Rectal smooth muscle tissue (tissue), 1 donor: ENCODE measurements around the gene NLRP6.
A peak's percentile ranks its signal among the peaks of the same experiment; 100 is the strongest.
"Not testable (repeated sequence)": the region's sequence is repeated elsewhere in the genome, so short reads cannot be mapped to it uniquely, and the experiment has no call there.

Source experiments
- H3K27ac ChIP-seq: one replicate; pipeline ENCODE4 v1.7.0; 2013; ENCODE audit warnings: low read depth, low read length, inconsistent platforms
- H3K27me3 ChIP-seq: one replicate; pipeline ENCODE4 v1.7.0; 2013; ENCODE audit warnings: low read length; ENCODE audit not compliant: control insufficient read depth, insufficient read depth
- H3K36me3 ChIP-seq: one replicate; pipeline ENCODE4 v1.7.0; 2013; ENCODE audit warnings: low read length; ENCODE audit not compliant: control insufficient read depth, insufficient read depth
- H3K4me1 ChIP-seq: one replicate; pipeline ENCODE4 v1.7.0; 2013; ENCODE audit warnings: low read length; ENCODE audit not compliant: control insufficient read depth, insufficient read depth
- H3K4me3 ChIP-seq: one replicate; pipeline ENCODE4 v1.7.0; 2013; ENCODE audit warnings: low read length
- H3K9ac ChIP-seq: one replicate; pipeline ENCODE4 v1.7.0; 2013; ENCODE audit warnings: low read length

Gene NLRP6

DNA sequence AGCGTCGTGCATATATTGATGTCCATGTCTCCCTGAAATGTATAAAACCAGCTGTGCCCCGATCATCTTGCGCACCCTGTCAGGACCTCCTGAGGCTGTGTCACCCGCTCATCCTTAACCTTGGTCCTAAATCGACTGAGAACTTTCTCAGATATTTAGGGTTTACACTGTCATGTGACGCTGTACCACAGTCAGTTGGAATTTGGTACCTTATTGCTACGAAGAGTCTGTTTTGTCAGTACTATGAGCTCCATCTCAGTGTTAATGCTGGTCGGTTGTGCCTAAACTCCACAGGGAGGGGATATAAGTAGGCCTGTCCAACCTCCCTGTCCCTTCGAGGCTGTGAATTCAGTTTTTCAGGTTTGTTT is 27.6 kb downstream of the NLRP6 start:
- Histone ChIP-seq H3K9ac (no peak overlapping the region), H3K4me3 (no peak overlapping the region), H3K36me3 (no peaks in the 10 kb centered on the region), H3K4me1 (no peaks in the 10 kb centered on the region), H3K27me3 (no peaks in the 10 kb centered on the region), H3K27ac (no peak overlapping the region)

DNA sequence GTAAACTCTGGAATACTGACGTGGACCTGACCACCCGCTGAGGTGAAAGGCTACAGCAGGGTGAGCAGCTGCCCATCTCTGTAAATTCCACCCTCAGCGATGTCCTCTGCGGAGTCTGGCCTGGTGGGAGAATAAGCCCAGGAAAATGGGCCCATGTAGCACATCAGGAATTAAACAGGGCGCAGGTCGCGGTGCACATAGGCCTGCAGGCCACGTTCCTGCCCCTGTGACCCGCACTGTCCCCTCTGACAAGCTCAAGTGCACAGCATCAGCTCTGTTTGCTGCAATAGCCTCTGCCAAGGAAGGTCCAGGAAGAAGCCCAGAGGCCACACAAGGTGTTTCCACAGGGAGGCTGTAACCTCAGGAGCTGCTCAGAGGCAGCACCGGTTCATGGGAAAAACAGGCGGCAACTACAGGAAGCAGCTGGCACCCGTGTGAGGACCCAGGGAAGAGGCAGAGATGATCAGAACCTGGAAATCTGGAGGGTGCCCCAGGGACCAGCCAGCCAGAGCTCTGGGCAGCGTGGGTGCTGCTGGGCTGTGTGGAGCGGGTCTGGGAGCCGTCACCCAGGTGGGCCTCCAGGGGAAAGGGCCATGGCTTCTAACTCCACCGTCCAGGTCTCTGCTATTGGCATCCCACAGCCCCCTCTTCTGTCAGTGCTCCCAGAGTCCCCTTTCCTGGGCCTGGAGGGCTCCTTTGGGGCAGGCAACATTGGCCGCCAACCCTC is 28.6 kb downstream of the NLRP6 start:
- Histone ChIP-seq H3K27ac (no peak overlapping the region), H3K4me1 (no peaks in the 10 kb centered on the region), H3K36me3 (no peaks in the 10 kb centered on the region), H3K9ac (no peak overlapping the region), H3K4me3 (no peak overlapping the region), H3K27me3 (no peaks in the 10 kb centered on the region)

DNA sequence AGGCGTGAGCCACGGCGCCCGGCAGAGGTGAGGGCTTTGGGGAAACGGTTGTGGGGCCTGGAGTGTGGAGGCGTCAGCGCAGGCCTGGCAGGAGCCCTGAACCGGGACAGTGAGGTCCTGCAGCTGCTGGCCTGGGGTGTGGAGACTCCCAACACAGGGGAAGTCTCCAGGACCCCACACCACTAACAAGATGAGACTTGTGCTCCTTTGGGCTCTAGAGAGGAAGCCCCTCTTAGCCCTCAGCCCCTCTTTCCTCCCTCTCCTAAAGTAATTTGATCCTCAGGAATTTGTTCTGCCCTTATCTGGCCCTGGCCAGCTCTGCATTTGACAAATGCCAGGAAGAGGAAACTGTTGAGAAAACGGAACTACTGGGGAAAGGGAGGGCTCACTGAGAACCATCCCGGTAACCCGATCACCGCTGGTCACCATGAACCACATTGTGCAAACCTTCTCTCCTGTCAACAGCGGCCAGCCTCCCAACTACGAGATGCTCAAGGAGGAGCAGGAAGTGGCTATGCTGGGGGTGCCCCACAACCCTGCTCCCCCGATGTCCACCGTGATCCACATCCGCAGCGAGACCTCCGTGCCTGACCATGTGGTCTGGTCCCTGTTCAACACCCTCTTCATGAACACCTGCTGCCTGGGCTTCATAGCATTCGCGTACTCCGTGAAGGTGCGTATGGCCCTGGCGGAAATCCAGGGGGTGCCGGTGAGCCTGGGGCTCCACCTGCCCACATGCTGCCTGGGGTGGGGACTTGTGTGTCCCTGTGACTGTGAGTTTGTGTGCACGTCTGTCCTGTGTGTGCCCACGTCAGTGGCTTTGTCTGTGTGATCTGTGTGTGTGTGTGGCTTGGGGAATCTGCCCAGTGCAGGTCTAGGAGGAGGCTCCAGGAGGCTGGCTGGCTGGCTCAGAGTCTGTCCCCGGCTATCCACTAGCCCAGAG is 29.8 kb downstream of the NLRP6 start, which contains the start of gene IFITM2:
Gene IFITM2 (plus strand): TSS at position 51 of the 943 bp plus-strand sequence. CDS start 377 bp downstream, at position 428.
- H3K36me3 ChIP-seq, H3K27me3 ChIP-seq, H3K4me1 ChIP-seq: not testable (repeated sequence)
- Histone ChIP-seq H3K4me3 (peak within 1 kb of the TSS; percentile 65), H3K9ac (peak within 1 kb of the TSS; percentile 11), H3K27ac (peak within 1 kb of the TSS; percentile 59)

DNA sequence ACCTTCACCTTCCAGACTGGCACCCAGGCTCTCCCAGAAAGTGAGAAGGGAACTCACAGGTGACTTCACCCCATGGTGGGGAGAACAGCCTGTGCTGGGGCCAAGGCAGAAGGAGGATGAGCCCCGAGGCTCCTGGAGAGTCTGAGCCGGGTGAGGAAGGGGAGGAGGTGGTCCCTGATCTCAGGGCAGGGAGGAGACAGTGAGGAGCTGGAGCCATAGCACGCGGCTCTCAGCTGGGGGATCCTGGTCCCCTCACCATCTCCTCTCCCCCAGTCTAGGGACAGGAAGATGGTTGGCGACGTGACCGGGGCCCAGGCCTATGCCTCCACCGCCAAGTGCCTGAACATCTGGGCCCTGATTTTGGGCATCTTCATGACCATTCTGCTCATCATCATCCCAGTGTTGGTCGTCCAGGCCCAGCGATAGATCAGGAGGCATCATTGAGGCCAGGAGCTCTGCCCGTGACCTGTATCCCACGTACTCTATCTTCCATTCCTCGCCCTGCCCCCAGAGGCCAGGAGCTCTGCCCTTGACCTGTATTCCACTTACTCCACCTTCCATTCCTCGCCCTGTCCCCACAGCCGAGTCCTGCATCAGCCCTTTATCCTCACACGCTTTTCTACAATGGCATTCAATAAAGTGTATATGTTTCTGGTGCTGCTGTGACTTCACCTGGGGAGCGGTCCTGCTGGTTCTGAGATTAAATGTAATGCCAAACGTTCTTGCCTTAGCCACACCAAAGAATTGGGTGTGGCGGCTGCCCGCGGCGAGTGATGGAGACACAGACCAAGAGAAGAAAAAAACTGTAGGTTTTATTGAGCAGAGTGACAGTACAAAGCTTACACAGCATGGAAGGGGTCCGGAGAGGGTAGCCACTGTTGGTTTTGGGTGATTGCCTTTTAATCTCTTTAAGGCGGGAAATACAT is 30.8 kb downstream of the NLRP6 start:
- Histone ChIP-seq H3K9ac (peak overlapping the region; percentile 16), H3K27ac (peak overlapping the region; percentile 2), H3K4me3 (peak overlapping the region; percentile 65)
- H3K4me1 ChIP-seq, H3K36me3 ChIP-seq, H3K27me3 ChIP-seq: not testable (repeated sequence)

DNA sequence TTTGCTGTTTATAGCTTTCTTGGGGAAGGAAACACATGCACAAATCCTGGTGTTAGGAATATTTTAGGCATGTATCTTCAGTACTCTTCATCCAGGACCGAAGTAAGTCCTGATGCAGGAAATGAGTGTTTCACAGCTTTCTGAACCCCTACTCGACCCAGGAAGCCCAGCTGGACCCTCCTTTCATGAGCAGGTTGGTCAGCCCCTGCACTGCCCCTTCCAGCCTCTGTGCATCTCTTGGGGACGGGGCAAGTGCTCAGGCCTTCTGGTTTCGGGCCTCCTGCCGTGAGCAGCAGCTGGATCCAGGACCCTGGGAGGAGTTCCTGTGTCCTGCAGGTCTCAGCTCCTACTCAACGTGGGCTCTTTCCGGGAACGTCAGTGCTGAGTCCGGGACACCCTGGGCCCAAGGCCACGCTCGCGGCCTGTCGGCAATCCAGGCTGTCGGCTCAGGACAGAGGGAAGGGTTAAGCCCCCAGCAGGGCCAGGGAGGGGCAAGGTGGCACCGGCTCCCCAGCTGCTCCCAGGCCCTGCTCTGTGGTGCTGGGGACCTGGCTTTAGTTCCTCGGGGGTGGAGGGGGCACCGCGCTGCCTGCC is 31.9 kb downstream of the NLRP6 start:
- peak overlapping the region; percentile 65 for H3K4me3 ChIP-seq
- not testable (repeated sequence) for H3K4me1 ChIP-seq, H3K9ac ChIP-seq

DNA sequence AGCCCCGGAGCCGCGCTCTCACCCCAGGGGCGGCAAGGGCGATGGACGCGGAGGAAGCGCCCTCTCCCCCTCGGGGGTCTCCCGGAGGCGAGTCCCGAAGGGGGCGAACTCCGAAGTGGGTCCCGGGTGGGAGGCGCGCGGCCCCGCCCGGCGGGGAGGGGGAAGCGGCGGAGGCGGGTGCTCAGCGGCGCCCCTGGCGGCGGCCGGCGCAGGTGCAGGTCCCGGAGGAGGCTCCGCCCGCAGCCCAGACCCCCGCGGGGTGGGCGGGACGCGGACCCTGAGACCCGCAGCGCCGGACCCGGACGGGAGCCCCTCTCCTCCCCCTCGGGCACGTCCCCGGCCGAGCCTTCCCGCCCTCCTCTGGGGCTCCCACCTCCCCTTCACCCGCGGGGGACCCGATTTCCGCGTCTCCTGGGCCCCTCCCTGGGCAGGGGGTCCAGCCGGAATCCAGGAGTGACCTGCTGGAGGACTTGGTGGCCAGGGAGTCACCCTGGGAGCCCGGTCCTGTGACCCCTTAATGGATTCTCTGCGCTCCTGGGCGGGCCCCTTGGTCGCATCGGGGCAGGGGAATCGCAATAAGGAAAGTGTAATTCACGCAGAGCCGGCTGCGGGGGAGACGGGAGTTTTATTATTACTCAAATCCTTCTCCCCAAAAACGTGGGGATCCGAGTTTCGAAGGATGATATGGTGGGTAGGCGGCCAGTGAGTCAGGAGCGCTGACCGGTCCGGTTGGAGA is 33.0 kb downstream of the NLRP6 start:
- H3K27me3 ChIP-seq, H3K36me3 ChIP-seq, H3K9ac ChIP-seq, H3K4me1 ChIP-seq: not testable (repeated sequence)
- Histone ChIP-seq H3K27ac (peak overlapping the region; percentile 49), H3K4me3 (peak overlapping the region; percentile 52)

More for the DNA sequence above, 31.9 kb downstream of the NLRP6 start:
- H3K36me3 ChIP-seq, H3K27me3 ChIP-seq: not testable (repeated sequence)
- H3K27ac ChIP-seq, result peak overlapping the region; percentile 2

DNA sequence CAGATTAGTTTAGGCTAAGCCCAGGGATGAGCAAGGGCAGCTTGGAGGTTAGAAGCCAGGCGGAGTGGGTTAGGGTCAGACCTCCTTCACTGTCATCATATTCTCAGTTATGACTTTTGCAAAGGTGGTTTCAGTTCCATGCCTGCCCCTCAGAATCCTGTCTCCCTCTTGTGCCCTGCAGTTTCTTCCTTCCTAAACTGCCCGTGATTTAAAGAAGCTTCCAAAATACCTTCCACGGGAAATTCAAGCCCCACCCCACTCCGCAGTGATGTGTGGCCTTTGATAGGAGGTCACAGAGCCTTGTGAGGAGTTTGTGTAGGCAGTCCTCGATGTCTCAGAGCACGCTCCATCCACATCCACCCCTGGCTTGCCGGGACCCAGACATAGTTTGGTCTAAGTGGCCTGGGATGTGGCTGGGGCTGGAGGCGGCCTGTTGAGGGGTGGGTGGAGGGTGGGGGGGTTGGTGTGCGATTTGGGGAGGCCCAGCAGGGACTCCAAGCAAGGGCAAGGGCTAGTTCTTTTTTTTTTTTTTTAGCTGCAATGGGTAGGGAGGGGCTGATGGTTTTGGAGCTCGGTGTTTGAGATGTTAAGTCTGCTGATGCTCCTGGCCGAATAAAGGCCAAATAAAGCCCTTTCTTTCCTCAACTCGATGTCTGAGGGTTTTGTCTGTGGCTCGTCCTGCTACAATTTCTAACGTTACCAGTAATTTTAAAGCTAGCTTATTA is 34.0 kb downstream of the NLRP6 start:
- H3K9ac ChIP-seq, result no peak overlapping the region
- no peaks in the 10 kb centered on the region for H3K36me3 ChIP-seq
- H3K27ac ChIP-seq, result peak overlapping the region; percentile 66
- no peaks in the 10 kb centered on the region for H3K4me1 ChIP-seq
- H3K27me3 ChIP-seq, result peaks cover 6% of the 10 kb centered on the region
- H3K4me3 ChIP-seq, result peak overlapping the region; percentile 52

DNA sequence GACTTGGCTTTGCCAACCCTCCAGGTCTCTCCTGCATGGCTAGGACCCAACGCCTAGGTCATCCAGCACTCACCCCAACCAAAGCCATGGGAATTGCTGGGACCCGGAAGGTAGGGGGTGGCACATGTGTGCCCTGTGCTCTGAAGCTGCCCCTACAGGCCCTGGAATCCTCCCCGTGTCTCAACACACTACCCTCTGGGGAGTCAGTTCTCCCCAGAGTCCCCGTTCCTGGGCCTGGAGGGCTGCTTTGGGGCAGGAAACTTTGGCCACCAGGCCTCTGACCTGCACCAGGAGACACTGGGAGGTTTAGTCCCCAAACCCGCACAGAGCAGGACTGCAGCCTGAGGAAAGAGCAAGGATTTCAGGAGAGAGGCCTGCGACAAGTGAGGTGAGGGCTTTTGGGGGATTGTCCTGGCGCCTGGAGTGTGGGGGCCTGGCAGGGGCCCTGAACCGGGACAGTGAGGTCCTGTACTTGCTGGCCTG is 35.1 kb downstream of the NLRP6 start:
- Histone ChIP-seq H3K9ac (peak overlapping the region; percentile 61), H3K4me1 (no peaks in the 10 kb centered on the region), H3K4me3 (peak overlapping the region; percentile 79), H3K27me3 (peaks cover 6% of the 10 kb centered on the region), H3K27ac (peak overlapping the region; percentile 66), H3K36me3 (no peaks in the 10 kb centered on the region)

DNA sequence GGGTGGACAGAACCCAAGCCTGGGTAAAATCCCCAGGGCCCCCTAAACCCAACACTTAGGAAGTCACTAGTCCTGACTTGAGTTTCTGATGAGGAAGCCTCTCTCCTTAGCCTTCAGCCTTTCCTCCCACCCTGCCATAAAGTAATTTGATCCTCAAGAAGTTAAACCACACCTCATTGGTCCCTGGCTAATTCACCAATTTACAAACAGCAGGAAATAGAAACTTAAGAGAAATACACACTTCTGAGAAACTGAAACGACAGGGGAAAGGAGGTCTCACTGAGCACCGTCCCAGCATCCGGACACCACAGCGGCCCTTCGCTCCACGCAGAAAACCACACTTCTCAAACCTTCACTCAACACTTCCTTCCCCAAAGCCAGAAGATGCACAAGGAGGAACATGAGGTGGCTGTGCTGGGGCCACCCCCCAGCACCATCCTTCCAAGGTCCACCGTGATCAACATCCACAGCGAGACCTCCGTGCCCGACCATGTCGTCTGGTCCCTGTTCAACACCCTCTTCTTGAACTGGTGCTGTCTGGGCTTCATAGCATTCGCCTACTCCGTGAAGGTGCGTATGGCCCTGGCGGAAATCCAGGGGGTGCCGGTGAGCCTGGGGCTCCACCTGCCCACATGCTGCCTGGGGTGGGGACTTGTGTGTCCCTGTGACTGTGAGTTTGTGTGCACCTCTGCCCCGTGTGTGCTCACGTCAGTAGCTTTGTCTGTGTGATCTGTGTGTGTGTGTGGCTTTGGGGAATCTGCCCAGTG is 35.8 kb downstream of the NLRP6 start, which contains the start of gene IFITM1:
Gene IFITM1 (plus strand): TSS at position 254 of the 767 bp plus-strand sequence. CDS start 131 bp downstream, at position 385.
- H3K36me3 ChIP-seq, result no peaks in the 10 kb centered on the region
- peak within 1 kb of the TSS; percentile 66 for H3K27ac ChIP-seq
- peak within 1 kb of the TSS; percentile 79 for H3K4me3 ChIP-seq
- peak within 1 kb of the TSS; percentile 61 for H3K9ac ChIP-seq
- peaks cover 6% of the 10 kb centered on the region for H3K27me3 ChIP-seq
- H3K4me1 ChIP-seq, result no peaks in the 10 kb centered on the region

DNA sequence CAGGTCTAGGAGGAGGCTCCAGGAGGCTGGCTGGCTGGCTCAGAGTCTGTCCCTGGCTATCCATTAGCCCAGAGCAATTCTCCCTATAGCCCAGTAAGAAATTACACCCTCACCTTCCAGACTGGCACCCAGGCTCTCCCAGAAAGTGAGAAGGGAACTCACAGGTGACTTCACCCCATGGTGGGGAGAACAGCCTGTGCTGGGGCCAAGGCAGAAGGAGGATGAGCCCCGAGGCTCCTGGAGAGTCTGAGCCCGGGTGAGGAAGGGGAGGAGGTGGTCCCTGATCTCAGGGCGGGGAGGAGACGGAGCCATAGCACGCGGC is 36.3 kb downstream of the NLRP6 start:
- H3K4me1 ChIP-seq, H3K36me3 ChIP-seq, H3K27me3 ChIP-seq: not testable (repeated sequence)
- H3K4me3 ChIP-seq, result peak overlapping the region; percentile 79
- peak overlapping the region; percentile 61 for H3K9ac ChIP-seq
- peak overlapping the region; percentile 66 for H3K27ac ChIP-seq
